Liver (tissue), 3 donors: ENCODE results near the gene LRRN2.

Source experiments
- ATF3 ChIP-seq: IDR thresholded peaks from 2 replicates; pipeline ENCODE4 v1.6.1; 2016; ENCODE audit warnings: antibody characterized with exemption
- CTCF ChIP-seq: fragments of 150-350 bp; IDR thresholded peaks from 2 replicates; pipeline ENCODE4 v1.5.1; 2017; ENCODE audit warnings: improper control_type of control experiment, low read depth, low read length; ENCODE audit not compliant: missing input control
- EGR1 ChIP-seq, 2 donors: IDR thresholded peaks; 2 replicates each; pipeline ENCODE4 v1.6.1; 2016 to 2018; ENCODE audit warnings: antibody characterized with exemption in 2 of 2, low read depth in 2 of 2
- FOXA1 ChIP-seq: IDR thresholded peaks from 2 replicates; pipeline ENCODE4 v1.6.1; 2016; ENCODE audit warnings: antibody characterized with exemption
- GABPA ChIP-seq, 2 donors: IDR thresholded peaks in 1 of 2; conservative IDR thresholded peaks in 1 of 2; 2 replicates each; pipeline ENCODE4 v1.6.1; 2016; ENCODE audit warnings: antibody characterized with exemption in 2 of 2, mild to moderate bottlenecking in 1 of 2, moderate library complexity in 1 of 2
- JUND ChIP-seq, 2 donors: IDR thresholded peaks; 2 replicates each; pipeline ENCODE4 v1.6.1; 2016; ENCODE audit warnings: antibody characterized with exemption in 2 of 2
- MAX ChIP-seq: IDR thresholded peaks from 2 replicates; pipeline ENCODE4 v1.6.1; 2016; ENCODE audit warnings: antibody characterized with exemption
- RAD21 ChIP-seq, 2 donors: IDR thresholded peaks; 2 replicates each; pipeline ENCODE4 v1.6.1; 2016; ENCODE audit warnings: antibody characterized with exemption in 2 of 2, mild to moderate bottlenecking in 2 of 2
- REST ChIP-seq: IDR thresholded peaks from 2 replicates; pipeline ENCODE4 v1.6.1; 2016; ENCODE audit warnings: antibody characterized with exemption, mild to moderate bottlenecking
- SP1 ChIP-seq: IDR thresholded peaks from 2 replicates; pipeline ENCODE4 v1.6.1; 2018; ENCODE audit warnings: antibody characterized with exemption, mild to moderate bottlenecking
- TAF1 ChIP-seq: conservative IDR thresholded peaks from 2 replicates; pipeline ENCODE4 v1.6.1; 2016; ENCODE audit warnings: antibody characterized with exemption, mild to moderate bottlenecking
- ZBTB33 ChIP-seq: IDR thresholded peaks from 2 replicates; pipeline ENCODE4 v1.6.1; 2016; ENCODE audit warnings: antibody characterized with exemption
- donor health status: healthy.
- donor health status: healthy.

GRCh38 chr1:204623894-204624361, 61.6 kb downstream of the LRRN2 start:
- TF ChIP-seq EGR1 (IDR thresholded peaks at IDR 0.05; ENCODE audit: low read depth in 2 of 2) = no peak
- no peak for TF ChIP-seq RAD21 (IDR thresholded peaks at IDR 0.05)
- TF ChIP-seq TAF1 = no peak
- TF ChIP-seq JUND (IDR thresholded peaks at IDR 0.05) = no peak
- TF ChIP-seq REST = no peak
- TF ChIP-seq CTCF = no peak
- TF ChIP-seq GABPA (IDR thresholded peaks at IDR 0.05 in 1 of 2, conservative IDR thresholded peaks at IDR 0.05 in 1 of 2) = no peak
- TF ChIP-seq SP1 = no peak
- no peak for TF ChIP-seq MAX
- no peak for TF ChIP-seq ATF3
- no peak for TF ChIP-seq ZBTB33
- no peak for TF ChIP-seq FOXA1
